HG03159 (cell line): ENCODE data around the gene CDH24.

Experiments used
- ATAC-seq: cut with Tn5 transposase; IDR thresholded peaks from one replicate; pipeline ENCODE4 v1.9.1; 2021; ENCODE audit warnings: mild to moderate bottlenecking, moderate library complexity; ENCODE audit not compliant: unreplicated experiment

The CDH24 gene

DNA sequence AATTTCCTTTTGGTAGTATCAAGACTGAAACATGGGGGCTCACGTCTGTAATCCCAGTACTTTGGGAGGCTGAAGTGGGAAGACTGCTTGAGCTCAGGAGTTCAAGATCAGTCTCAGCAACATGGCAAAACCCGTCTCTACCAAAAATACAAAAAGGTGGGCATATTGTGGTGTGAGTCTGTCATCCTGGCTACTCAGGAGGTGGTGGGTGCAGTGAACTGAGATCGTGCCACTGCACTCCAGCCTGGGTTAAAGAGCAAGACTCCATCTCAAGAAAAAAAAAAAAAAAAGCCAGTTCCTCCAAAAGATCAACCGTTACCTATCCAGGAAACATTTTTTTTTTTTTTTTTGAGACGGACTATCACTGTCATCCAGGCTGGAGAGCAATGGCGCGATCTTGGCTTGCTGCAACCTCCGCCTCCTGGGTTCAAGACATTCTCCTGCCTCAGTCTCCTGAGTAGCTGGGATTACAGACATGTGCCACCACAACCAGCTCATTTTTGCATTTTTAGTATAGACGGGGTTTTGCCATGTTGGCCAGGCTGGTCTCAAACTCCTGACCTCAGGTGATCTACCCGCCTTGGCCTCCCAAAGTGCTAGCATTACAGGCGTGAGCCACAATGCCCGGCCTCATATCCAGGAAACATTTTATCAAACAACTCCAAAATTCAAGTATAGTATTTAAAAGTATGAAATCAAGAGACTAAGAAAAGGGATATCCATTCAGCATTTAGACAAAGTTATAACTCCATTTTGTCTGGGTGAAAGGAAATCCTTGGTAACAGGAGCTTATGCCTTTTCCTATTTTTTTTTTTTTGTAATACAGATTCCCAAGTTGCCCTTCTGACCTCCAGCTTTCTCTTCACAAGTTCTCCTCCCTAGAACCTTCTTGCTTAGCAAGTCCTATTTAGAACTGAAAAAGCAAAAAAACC, 34.2 kb upstream of the CDH24 start:
- no peak for ATAC-seq

DNA sequence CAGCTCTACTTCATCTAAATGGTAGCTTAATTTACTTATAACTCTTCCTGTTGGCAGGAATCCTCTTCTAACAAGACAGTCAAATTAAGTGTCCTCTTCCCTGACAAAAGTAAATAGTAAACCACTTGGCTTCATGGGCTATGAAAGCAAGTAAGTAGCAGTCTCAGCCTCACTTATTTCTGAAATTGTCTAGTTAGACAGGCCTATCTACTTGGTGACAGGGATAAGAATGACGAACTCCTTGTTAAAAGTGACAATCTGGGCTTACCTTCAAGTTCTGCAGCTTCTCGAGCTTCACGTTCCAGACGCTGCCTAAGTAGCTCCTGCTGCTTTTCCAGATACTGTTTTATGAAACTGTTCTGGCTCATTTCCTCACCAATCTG, 32.9 kb upstream of the CDH24 start:
- no peak for ATAC-seq

DNA sequence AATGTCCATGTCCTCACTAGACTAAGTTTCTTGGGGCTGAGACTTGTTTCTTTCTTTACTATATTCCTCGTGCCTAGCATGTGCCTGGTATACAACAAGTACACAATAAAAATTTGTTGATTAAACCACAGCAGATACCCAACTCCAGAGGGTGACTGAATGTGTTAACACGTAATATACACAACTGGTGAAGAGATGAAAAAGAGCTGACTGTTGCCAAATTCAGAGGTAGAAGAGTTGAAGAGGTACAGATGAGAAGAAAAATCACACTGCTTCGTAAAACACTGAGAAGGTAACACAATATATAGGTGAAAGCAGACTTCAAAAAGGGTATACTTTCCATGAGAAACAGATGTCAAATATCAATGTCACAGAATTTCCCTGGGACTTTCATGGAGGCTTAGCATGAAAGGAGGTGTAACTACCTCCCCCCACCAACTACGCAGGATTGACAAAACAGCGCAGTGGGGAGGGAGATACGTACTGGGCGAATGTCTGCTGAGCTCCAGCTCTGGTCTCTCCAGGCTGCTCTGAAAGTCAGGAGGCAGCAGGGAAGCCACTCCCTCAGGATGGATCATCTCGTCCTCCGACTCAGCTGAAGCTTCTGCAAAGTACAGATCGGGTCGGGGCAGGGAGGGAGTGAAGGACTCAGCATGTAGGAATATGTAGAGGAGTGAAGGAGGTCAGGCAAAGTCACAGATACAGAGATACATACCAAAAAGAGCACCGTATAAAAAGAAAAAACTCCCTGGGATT, 32.4 kb upstream of the CDH24 start:
- ATAC-seq: no peak

DNA sequence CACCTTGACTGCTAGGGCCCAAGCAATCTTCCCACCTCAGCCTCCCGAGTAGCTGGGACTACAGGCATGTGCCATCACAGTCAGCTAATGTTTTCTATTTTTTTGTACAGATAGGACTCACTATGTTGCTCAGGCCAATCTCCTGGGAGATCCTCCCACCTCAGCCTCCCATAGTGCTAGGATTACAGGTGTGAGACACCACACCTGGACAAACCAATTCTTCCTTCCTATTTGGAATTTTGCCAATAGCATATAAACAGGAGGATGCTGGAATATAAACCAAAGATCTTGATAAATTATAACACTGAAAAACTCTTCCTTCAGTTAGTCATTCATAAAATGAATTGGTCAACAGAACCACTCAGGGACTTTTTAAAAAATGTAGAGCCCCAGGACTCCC, 29.2 kb upstream of the CDH24 start:
- ATAC-seq: no peak

DNA sequence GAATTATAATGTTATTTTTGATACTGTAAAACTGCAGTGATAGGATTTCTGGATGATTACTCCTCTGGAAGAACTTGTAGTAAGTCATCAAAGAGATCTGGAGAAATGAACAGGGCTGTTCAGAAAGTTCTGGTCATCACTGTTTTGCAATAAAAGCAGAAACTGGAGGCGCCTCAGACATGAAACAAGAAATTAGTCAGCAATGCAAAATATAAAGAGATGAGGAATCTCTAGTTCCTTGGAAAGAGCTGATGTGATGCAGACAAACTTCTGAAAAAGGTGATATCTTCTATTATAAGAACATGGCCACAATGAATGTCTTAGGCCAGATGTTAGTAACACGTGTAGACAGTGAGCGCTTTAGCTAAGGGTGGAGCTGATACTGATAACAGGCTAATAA, 28.1 kb upstream of the CDH24 start:
- ATAC-seq: no peak

DNA sequence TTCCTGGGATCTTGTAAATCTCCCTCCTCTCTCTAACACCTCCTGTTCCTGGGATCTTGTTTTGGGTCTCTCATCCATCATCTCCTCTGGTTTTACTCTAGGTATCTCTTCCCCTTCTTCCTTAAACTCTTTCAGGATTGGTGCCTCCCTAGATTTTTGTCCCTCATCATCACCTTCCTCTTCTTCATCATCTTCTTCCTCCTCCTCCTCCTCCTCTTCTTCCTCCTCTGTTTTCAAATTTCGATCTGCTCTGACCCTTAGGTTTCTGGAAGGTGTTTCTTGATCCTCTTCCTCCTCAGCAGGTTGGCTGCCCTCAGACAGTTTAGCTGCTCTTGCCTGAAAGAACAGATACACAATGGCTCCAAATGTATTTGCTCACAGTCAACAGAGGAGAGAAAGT, 23.2 kb upstream of the CDH24 start:
- ATAC-seq: no peak

DNA sequence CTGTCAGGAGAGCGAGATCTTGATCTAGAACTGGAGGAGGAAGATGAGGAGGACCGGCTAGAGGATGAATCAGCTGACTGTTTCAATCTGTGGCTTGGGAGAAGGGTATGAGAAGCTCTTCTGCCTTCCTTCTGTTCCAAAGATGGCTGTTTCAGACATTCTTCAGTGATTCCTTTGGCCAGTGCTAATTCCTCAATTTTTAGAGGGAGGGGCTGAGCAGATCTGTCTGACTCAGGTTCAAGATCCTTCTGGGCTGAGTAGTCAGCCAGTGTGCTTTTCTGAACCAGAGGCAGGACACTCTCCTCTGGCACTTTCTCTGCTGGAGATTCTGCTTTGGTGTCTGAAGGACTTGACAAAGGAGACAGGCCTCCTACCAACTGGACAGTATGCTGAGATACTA, 22.4 kb upstream of the CDH24 start:
- no peak for ATAC-seq

DNA sequence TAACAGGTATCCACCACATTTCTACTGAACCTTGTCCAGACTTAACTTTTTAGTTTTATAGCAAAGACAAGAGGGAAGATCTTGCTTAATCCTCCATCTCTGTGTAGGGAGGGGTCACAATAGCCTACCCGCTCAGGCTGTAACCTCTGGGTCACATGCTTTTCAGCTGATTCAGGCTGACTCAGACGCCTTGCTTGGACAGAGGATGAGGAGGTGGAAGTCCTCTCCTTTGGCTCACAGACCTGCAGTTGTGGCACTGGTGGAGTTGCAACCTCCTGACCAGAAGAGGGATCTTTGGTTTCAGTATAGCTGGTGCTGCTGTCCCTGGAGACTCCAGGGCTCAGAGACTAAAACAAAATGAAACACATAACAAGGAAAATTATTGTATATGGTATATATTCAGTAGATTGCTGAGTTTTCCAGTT, 21.4 kb upstream of the CDH24 start:
- ATAC-seq: no peak

DNA sequence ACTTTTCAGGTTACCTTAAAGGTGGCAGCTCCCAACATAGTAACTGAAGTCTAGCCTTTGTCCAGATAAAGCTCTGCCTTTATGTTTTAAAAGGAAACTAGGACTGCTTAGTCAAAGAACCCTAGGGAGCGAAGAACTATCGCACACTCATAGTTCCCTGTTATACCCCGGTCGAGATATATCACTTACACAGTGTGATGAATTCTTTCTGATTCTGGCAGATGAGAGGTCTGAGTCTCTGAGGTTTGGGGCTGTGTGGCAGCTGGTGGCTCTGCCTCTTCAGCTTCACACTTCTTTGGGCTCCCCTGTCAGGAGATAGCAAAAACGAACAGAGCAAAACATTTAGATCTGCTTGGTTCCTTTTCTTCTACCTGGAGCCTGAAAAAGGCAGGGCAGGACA, 20.6 kb upstream of the CDH24 start:
- no peak for ATAC-seq

DNA sequence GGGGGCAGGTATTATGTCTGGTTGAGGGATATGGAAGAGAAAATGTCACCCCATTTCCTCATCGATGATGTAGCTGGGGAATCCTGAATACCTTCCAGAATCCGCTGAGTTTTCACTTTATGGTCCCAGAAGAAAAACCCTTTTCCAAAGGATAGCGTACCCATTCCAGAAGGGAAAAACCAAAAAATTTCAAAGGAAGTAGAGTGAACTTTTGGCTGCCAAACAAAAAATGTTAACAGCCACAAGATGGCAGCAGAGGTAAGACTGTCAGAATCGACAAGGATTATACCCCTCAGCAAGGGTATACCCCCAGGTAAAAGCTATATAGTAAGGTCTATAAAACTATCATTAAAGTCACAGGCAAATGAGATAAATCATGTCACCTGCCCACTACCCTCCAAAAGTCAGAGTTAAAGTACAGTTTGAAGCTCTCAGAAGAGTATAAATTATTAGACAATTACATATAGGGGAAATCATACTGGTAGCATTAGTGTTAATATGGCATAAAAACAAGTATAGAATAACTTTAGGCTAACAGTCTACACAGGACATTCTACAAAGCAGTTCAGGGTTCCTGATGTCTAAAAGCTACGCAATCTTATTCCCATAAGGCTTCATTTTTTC, 19.6 kb upstream of the CDH24 start:
- no peak for ATAC-seq

DNA sequence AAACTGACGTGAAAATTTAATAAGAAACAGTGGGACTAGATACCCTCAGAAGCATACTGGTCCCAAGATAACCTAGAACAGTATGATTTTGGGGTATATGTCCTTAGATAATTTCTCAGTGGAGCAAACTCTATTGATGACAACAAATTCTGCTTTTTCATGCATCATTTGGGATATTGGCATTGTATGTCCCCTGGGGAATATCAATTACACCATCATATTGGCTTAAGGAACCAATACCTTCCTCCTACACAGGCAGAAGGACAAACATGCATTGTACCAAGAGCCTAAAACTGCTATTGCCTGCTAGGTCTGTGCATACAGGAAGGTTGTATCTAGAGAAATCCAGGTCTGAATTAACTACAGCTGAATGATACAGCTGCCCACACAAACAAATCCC, 17.6 kb upstream of the CDH24 start:
- no peak for ATAC-seq

DNA sequence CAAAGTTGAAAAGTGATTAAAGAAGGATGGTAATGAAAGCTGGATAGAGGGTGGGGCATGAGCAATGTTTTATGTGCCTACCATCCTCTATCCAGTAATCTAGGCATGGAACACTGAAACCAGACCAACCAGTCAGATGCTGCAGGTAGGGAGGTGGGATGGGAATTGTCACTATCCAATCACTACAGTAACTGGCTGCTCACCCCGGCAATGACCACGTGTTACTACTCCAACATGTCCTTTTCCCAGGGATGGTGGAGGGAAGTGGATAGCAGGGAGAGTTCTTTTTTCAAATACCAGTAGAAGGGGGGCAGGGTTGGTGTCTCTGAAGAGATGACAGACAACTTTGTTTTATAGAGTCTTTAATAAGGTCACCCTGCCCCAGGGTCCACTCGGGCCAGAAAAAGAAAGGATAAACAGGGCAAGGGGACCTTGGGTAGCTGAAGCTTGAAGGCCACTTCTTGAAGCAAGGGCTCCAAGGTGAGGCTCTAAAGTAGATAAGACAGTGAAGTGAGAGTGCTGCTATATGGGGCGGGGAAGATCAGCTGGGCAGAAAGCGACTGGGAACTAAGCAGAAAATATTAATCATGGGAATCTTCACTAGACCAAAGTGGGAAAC, 14.7 kb upstream of the CDH24 start:
- no peak for ATAC-seq

DNA sequence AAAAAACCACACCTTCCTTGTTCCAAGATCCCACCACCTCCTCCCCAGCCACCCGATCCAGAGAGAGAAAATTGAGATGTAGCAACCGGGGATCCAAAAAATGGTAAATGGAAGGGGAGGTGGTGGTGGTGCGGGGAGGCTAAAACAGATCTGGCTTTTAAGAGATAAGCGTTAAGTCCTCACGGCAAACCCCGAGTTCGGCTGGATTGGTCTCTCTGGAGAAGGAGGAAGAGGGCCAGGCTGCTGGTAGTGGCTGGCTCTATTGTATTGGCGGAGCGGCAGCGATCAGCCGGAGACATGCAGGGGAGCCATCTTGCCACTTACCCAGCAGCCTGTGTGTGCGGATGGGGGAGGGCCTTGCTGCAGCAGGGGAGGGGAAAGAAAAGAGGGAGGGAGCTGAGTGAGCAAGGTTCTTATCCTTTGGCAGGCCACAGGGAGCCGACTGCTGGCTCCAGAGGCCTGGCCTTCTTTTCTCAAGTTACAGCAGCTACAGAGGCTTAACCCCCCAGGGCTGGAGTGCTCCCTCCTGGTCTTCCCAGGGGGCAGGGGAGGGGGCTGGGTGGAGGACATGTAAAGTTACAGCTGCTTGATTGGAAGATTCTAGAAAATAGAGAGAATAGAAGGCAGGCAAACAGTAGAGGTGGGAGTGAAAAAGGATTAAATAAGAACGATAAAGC, 14.1 kb upstream of the CDH24 start:
- peak; percentile 73 for ATAC-seq

DNA sequence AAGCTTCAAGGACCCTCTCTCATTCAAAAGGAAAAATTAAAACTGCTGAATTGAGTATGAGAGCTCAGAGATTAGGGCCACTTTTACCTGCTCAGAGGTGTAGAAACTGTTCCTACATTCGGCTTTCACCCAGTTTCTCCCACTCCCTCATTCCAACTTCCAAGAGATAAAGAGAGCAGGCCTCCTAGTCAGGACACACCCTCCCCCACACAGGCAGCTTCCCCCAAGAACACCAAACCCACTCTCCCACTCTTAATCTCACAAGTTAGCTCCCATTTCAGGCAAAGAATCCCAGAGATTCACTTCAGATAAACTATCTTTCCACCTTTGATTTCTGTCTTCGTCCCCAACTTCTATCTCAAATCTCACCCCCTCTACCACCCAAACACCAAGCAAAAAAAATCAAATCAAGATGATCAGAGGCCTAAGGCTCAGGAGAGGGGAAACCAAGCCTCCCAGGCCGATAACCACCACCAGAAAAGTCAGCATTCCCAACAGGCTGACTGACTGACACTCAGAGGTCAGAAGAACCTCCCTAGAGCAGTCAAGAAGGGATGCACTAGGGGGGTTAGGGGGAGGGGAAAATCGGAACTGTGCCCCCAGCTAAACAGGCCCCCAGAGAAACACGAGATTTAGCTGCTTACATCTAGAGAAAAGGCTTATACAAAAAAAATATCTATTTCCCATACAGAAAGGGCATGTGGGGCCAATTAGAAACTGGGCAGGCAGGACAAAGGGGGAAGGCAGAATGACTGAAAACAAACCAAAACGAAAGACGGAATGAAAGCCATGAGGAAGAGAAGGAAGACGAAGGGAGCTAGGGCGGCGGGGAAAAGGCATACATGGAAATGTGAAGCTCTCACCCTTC, 13.2 kb upstream of the CDH24 start:
- ATAC-seq: no peak

DNA sequence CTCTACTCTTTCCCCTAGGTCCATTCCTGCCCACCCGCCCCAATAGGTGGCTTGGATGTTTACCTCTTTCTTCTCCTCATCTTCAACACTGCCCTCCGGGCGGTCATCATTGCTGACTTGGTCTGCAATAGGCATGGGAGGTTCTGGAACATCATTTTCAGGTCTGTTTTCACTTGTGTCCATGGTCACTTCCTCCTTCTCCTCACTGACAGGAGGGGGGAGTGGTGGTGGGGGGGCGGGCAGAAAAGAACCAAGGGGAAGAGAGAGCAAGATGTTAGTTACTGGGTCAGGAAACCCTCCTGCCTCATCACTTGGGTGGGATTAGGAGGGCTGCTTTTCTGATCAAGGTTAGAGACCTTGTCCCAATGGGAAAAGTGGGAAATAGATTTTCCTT, 12.1 kb upstream of the CDH24 start:
- no peak for ATAC-seq

DNA sequence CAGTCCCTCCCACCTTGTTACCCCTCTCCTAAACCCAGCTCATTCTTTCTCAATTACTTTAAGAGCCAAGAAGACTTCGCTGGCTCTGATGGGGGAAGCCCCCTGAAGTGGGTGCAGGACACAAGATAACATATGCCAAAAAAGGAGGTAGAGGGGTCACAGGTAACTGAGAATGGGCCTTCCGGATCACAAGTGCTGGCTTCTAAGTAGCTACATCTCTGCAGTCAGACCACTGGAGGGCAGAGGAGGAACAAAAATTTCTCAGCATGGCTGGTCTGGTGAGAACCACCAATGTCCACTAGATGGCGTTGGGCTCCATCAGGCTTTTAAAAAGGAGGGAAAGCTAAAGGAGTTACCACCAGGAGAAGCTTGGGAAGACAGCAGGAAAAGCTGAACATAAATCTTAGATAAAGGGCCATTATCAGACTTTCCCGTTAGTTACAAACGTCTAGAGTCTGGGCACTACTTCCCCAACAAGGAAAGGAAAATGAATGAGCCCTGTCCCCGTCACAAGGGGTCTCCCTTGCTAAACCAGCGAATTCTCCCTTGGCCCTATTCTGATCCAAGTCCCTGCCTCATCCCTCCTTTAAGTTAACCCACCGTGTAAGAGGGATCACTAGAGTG, 11.6 kb upstream of the CDH24 start:
- peak; percentile 78 for ATAC-seq

DNA sequence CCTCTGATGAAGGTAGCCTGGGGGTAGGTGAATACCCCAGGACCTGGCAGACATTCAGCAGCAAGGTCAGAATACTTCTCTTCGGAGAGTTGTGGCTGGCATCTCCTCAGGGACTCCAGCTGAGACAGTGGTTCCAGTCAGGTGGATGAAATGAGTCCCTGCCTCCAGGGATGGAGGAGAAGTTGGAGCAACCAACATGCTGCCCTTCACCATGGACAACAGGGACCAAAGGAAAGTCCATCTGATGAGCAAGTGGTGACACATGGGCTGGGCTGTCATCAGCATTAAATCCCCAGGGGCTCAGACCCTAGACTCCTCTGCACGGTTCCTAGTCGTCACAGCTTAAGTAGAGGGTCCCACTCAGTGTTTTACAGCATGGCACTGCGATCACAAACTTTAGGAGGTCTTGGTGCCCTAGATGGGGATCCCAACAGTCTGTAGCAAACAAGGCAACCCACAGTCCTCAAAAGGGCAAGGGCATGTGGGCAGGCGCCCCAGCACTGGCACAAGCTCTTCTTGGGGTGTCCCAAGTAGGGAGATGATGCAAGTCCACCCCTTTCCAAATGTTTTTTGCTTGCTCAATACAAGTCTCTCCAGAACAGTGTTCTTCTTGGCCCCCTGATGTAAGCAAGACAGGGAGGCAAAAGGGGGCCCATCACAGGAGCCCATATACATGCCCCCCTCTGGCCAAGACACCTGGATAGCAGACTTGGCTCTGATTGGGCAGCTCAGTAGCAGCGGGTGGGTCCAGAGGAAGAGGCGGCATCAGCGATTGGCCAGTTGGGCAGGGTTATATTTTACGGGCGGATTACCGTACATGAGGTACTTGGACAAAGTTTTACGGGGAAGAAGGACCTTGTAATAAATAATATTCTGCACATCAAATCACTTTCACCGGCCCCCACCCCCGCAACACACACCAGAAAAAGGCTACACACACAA, 10.8 kb upstream of the CDH24 start:
- ATAC-seq: no peak
